Stimulated activated naive CD8-positive, alpha-beta T cell treated with anti-CD3 and anti-CD28 coated beads, Interleukin-15, amount 100 ng/mL, for 72 hours (primary cell): ENCODE data around the gene OR52I2.

Experiments
- ATAC-seq: fragments of 150-1000 bp; cut with Tn5 transposase; 2 replicates; pipeline ENCODE4 v1.10.0; 2021; ENCODE audit warnings: mild to moderate bottlenecking, moderate library complexity
- DNase-seq, 2 donors: peaks; one replicate each; pipeline ENCODE4 v3.0.0; 2021 to 2022
- H3K27ac Mint-ChIP-seq, 2 donors: one replicate each; pipeline ENCODE4 v1.8.0; 2022; ENCODE audit warnings: mild to moderate bottlenecking in 2 of 2, mixed read lengths in 2 of 2, moderate library complexity in 2 of 2
- H3K27me3 Mint-ChIP-seq: one replicate; pipeline ENCODE4 v1.8.0; 2022; ENCODE audit warnings: mixed read lengths
- H3K4me1 Mint-ChIP-seq: one replicate; pipeline ENCODE4 v1.8.0; 2022; ENCODE audit warnings: mild to moderate bottlenecking, mixed read lengths
- H3K4me3 Mint-ChIP-seq, 2 donors: one replicate each; pipeline ENCODE4 v1.8.0; 2022; ENCODE audit warnings: mild to moderate bottlenecking in 2 of 2, mixed read lengths in 2 of 2, moderate library complexity in 1 of 2
- H3K9me3 Mint-ChIP-seq, 2 donors: one replicate each; pipeline ENCODE4 v1.8.0; 2022; ENCODE audit warnings: mixed read lengths in 2 of 2

Gene OR52I2

GRCh38 chr11:4581443-4581842 is at the start of gene OR52I2:
OR52I2 (plus strand) TSS chr11:4581743.
- H3K4me1 Mint-ChIP-seq: no peaks in the 10 kb centered on the region
- peak within 1 kb of the TSS in 1 of 2 donors; percentile 30 for H3K27ac Mint-ChIP-seq
- H3K4me3 Mint-ChIP-seq: no peak within 1 kb of the TSS
- no peak for ATAC-seq
- H3K27me3 Mint-ChIP-seq: peaks cover 52% of the 10 kb centered on the region
- H3K9me3 Mint-ChIP-seq: peaks cover 0 to 6% of the 10 kb centered on the region in 2 donors
- DNase-seq: no peak

DNA sequence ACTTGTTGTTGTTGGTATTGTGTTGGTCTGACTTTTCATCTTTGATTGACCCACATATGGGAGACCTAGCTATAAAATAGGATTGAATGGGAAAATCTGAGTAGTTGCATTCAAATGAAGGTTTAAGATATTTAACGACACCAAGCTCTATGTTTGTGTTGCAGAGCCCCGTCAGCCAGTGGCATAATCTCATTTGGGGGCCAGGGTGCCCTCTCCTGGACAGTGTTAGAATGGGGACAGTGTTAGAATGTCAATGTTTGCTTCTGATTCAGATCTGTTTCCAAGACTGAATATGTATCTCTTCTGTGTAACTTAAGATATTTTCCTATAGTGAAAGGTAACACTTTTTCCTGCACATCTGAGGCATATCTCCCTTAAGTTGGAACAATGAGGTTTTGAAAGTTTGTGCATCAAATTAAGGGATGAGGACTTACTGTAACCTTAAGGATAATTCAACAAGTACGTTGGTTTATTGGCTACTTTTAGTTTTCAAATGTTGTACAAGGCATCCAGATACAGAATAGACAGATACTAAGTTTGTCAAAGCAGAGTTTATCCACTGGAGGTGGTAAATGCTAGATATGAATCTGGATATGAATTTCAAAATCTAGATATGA is 41.8 kb upstream of the OR52I2 start:
- Mint-ChIP-seq H3K9me3 (no peaks in the 10 kb centered on the region), H3K4me3 (no peak overlapping the region), H3K4me1 (peaks cover 6% of the 10 kb centered on the region), H3K27me3 (peaks cover 6% of the 10 kb centered on the region), H3K27ac (no peak overlapping the region)
- ATAC-seq: peak; percentile 82
- peak; percentile 29 to 35 for DNase-seq

- H3K4me3 Mint-ChIP-seq: no peak overlapping the region
- ATAC-seq (no peak), DNase-seq (no peak)
- no peak overlapping the region for H3K27ac Mint-ChIP-seq
- H3K27me3 Mint-ChIP-seq: peaks cover 6% of the 10 kb centered on the region
- peaks cover 6% of the 10 kb centered on the region for H3K4me1 Mint-ChIP-seq
- no peaks in the 10 kb centered on the region for H3K9me3 Mint-ChIP-seq
These were observed 40.5 kb upstream of the OR52I2 start for GRCh38 chr11:4541071-4541470.

DNA sequence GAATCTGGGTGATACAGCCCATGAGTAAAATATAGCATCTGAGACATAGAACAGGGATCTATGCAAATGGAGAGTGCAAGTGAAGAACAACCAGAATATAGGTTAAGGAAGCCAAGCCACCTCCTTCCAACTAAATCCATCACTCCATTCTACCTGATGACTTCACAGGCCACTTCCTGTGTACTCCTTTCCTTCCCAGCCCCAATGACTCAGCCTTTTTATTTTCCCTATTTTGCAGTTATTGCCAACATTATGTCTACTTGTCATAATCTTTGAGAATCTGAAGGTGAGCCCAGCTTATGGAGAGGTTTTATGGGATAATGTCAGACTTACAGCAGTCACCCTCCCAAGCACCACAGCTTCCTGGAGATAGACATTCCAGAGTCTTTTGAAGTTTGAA is 38.0 kb upstream of the OR52I2 start:
- Mint-ChIP-seq H3K4me1 (peaks cover 6% of the 10 kb centered on the region), H3K9me3 (no peaks in the 10 kb centered on the region), H3K27ac (no peak overlapping the region), H3K4me3 (no peak overlapping the region), H3K27me3 (peaks cover 6% of the 10 kb centered on the region)
- ATAC-seq (no peak), DNase-seq (no peak)

GRCh38 chr11:4544891-4545290 is 36.7 kb upstream of the OR52I2 start, which contains the start of gene OR52M1:
OR52M1 (plus strand) TSS chr11:4545191; CDS start chr11:4545191, 0 bp downstream.
- no peak for DNase-seq
- no peak within 1 kb of the TSS for H3K4me3 Mint-ChIP-seq
- peaks cover 6% of the 10 kb centered on the region for H3K27me3 Mint-ChIP-seq
- H3K9me3 Mint-ChIP-seq: no peaks in the 10 kb centered on the region
- peaks cover 6% of the 10 kb centered on the region for H3K4me1 Mint-ChIP-seq
- no peak for ATAC-seq
- no peak within 1 kb of the TSS for H3K27ac Mint-ChIP-seq

- Mint-ChIP-seq H3K4me3 (no peak overlapping the region), H3K4me1 (peaks cover 6% of the 10 kb centered on the region), H3K27ac (peak overlapping the region in 1 of 2 donors; percentile 65), H3K27me3 (peaks cover 7% of the 10 kb centered on the region), H3K9me3 (no peaks in the 10 kb centered on the region)
- no peak for DNase-seq
- no peak for ATAC-seq
These were observed 34.7 kb upstream of the OR52I2 start for GRCh38 chr11:4546878-4547277.

DNA sequence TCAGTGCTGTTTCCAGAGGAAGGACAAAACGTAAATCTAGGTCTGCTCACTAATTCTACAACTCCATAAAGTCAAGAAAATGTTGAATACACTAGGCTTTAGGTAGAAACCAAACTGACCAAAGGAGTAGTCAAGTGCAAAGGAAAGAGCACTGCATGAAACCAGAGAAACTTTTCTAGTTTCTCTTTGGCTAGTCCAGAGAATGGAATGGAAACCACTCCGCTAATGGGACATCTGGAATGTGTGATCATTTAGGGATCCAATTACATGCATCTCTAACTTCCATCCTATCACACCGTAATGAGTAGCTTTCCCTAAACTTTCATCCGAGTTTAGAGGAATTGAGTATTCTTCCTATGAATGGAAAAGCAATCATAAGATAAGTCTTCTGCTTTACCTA is 34.1 kb upstream of the OR52I2 start:
- DNase-seq (no peak), ATAC-seq (no peak)
- no peak overlapping the region for H3K27ac Mint-ChIP-seq
- H3K9me3 Mint-ChIP-seq: no peaks in the 10 kb centered on the region
- no peak overlapping the region for H3K4me3 Mint-ChIP-seq
- H3K4me1 Mint-ChIP-seq: peaks cover 6% of the 10 kb centered on the region
- H3K27me3 Mint-ChIP-seq: peaks cover 9% of the 10 kb centered on the region

DNA sequence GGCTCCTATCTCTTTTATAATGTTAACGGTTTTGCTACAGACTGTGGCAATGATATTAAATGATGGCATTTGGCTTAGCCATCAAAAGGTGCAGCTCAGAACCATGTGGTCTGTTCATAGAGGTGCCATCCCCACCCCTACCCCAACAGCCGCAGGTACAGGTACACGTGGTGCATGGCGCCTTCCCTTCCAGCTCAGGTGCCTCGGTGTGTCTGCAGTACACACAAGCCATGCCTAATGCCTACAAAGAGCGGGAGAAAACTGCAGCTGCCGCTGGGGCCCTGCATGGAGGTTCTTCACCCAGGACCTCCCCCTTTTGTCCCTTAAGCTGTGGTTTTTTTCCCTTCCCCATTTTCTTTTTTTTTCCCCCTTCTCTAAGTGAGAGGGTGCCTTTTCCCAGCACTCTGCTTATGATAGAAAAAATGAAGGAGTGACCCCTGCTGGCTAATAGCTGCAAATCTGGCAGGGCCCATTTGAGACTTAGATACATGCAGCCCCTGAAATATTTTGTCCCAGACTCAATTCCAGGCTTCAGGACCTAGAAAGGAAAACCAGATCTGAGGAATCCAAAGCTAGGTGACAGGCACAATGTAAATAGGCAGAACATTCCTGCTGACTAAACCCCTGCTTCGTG is 30.1 kb upstream of the OR52I2 start:
- ATAC-seq (no peak), DNase-seq (no peak)
- Mint-ChIP-seq H3K27me3 (peaks cover 23% of the 10 kb centered on the region), H3K4me1 (no peaks in the 10 kb centered on the region), H3K9me3 (no peaks in the 10 kb centered on the region), H3K27ac (no peak overlapping the region), H3K4me3 (no peak overlapping the region)

DNA sequence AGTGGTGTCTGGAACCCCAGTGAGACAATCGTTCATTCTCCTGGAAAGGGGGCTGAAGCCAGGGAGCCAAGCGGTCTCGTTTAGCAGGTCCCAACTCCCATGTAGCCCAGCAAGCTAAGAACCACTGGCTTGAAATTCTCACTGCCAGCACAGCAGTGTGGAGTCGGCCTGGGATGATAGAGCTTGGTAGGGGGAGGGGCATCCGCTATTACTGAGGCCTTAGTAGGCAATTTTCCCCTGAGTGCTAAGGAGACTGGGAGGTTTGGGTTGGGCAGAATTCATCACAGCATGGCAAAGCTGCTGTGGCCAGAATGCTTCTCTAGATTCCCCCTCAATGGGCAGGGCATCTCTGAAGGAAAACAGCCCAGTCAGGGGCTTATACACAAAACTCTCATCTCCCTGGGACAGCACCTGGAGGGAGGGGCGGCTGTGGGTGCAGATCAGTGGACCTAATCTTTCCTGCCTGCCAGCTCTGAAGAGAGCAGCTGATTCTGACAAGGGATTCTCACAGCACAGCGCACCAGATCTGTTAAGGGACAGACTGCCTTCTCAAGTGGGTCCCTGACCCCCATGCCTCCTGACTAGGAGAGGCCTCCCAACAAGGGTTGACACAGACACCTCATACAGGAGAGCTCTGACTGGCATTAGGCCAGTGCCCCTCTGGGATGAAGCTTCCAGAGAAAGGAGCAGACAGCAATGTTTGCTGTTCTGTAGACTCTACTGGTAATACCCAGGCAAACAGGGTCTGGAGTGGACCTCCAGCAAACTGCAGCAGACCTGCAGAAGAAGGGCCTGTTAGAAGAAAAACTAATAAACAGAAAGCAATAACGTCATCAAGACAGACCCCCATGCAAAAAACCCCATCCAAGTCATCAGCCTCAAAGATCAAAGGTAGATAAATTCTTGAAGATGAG is 21.8 kb upstream of the OR52I2 start:
- H3K4me1 Mint-ChIP-seq: no peaks in the 10 kb centered on the region
- DNase-seq: no peak
- H3K27ac Mint-ChIP-seq: no peak overlapping the region
- peaks cover 16% of the 10 kb centered on the region for H3K27me3 Mint-ChIP-seq
- no peak overlapping the region for H3K4me3 Mint-ChIP-seq
- peaks cover 17 to 19% of the 10 kb centered on the region in 2 donors for H3K9me3 Mint-ChIP-seq
- no peak for ATAC-seq

DNA sequence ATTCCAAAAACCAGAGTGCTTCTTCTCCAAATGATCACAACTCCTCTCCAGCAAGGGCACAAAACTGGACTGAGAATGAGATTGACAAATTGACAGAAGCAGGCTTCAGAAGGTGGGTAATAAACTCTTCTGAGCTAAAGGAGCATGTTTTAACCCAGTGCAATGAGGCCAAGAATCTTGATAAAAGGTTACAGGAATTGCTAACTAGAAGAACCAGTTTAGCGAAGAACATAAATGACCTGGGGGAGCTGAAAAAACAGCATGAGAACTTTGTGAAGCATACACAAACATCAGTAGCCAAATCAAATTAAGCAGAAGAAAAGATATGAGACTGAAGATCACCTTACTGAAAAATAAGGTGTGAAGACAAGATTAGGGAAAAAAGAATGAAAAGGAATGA is 21.1 kb upstream of the OR52I2 start:
- H3K4me3 Mint-ChIP-seq: no peak overlapping the region
- no peaks in the 10 kb centered on the region for H3K4me1 Mint-ChIP-seq
- no peak for DNase-seq
- peaks cover 16% of the 10 kb centered on the region for H3K27me3 Mint-ChIP-seq
- H3K27ac Mint-ChIP-seq: no peak overlapping the region
- ATAC-seq: no peak
- H3K9me3 Mint-ChIP-seq: peaks cover 17 to 20% of the 10 kb centered on the region in 2 donors

- no peak for ATAC-seq
- no peak overlapping the region for H3K4me3 Mint-ChIP-seq
- no peak for DNase-seq
- no peaks in the 10 kb centered on the region for H3K4me1 Mint-ChIP-seq
- no peak overlapping the region for H3K27ac Mint-ChIP-seq
- H3K9me3 Mint-ChIP-seq: peaks cover 17 to 20% of the 10 kb centered on the region in 2 donors
- peaks cover 8% of the 10 kb centered on the region for H3K27me3 Mint-ChIP-seq
These were observed 16.2 kb upstream of the OR52I2 start for GRCh38 chr11:4565371-4565770.

GRCh38 chr11:4569075-4569474 is 12.5 kb upstream of the OR52I2 start:
- H3K9me3 Mint-ChIP-seq: peaks cover 6 to 8% of the 10 kb centered on the region in 2 donors
- no peak overlapping the region for H3K27ac Mint-ChIP-seq
- no peaks in the 10 kb centered on the region for H3K27me3 Mint-ChIP-seq
- ATAC-seq (peak; percentile 28), DNase-seq (no peak)
- H3K4me1 Mint-ChIP-seq: no peaks in the 10 kb centered on the region
- no peak overlapping the region for H3K4me3 Mint-ChIP-seq

DNA sequence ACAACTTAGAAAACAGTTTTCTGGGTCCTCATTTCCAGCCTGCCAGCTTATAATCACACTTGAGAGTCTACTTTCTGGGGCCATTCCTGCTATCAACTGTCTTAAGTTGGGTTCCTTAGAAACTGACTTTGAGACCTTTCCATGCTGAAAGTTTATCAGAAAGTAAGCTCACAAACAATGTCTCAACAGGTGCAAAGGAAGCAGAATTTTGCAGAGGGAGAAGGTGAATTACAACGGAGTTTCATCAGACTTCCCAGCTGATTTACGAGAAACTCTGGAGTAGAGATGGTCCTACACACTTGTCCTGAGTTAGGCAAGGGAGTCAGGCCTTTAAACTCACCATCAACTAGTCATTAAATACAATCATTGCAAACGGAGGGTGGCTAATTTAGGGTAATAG is 4.7 kb upstream of the OR52I2 start:
- peaks cover 8% of the 10 kb centered on the region for H3K4me1 Mint-ChIP-seq
- H3K4me3 Mint-ChIP-seq: no peak overlapping the region
- no peak overlapping the region for H3K27ac Mint-ChIP-seq
- ATAC-seq: no peak
- H3K9me3 Mint-ChIP-seq: peaks cover 0 to 6% of the 10 kb centered on the region in 2 donors
- no peak for DNase-seq
- peaks cover 56% of the 10 kb centered on the region for H3K27me3 Mint-ChIP-seq

DNA sequence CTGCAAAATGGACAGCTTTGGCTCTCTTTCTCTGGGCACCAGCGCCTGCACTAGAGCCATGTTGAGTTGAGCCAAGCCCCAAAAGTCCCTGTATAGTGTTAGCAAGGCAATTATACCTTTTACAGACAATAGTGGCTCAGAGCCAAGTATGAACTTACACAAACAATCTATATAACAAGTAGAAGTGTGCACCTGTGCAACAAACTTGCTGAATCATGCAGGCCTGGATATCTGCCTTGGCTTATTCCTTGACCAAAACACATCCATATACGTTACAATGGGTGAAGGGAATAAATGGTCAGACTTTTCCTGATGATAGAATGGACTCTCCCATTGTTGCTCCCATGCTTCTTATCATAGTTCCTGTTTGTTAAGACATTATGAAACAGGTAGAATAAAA is 3.8 kb upstream of the OR52I2 start:
- Mint-ChIP-seq H3K4me1 (peaks cover 8% of the 10 kb centered on the region), H3K27ac (no peak overlapping the region), H3K27me3 (peaks cover 56% of the 10 kb centered on the region), H3K4me3 (no peak overlapping the region), H3K9me3 (peaks cover 0 to 6% of the 10 kb centered on the region in 2 donors)
- no peak for ATAC-seq
- DNase-seq: no peak

- Mint-ChIP-seq H3K27ac (no peak overlapping the region), H3K4me1 (peaks cover 8% of the 10 kb centered on the region), H3K9me3 (peaks cover 0 to 6% of the 10 kb centered on the region in 2 donors), H3K27me3 (peaks cover 59% of the 10 kb centered on the region), H3K4me3 (no peak overlapping the region)
- no peak for ATAC-seq
- DNase-seq: no peak
These were observed 2.9 kb upstream of the OR52I2 start for GRCh38 chr11:4578624-4579023.

DNA sequence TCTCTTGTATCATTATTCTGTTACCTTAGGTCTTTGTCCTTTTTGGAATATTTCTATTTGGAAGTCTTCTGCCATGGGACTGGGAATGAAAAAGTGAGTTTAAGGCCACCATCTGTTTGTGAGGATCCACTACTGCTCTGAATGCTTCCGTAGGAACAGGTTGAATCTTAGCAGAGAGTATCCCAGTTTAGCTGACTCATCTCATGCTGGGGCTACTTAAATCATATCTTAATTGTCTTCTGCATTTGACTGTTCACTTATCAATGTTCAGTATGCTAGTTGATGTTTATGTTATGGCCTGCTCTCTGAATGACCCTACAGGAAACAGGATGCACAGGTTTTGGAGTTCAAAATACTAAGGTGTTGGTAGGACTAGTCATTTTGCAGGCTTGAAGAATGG is 1.4 kb upstream of the OR52I2 start:
- Mint-ChIP-seq H3K4me1 (peaks cover 8% of the 10 kb centered on the region), H3K9me3 (peaks cover 0 to 6% of the 10 kb centered on the region in 2 donors), H3K4me3 (no peak overlapping the region), H3K27me3 (peaks cover 64% of the 10 kb centered on the region), H3K27ac (no peak overlapping the region)
- ATAC-seq: no peak
- DNase-seq: no peak
